Measurements from ENCODE around the gene TAAR2.
"Not testable (repeated sequence)": the region's sequence is repeated elsewhere in the genome, so short reads cannot be mapped to it uniquely, and the experiment has no call there.

The TAAR2 gene

DNA sequence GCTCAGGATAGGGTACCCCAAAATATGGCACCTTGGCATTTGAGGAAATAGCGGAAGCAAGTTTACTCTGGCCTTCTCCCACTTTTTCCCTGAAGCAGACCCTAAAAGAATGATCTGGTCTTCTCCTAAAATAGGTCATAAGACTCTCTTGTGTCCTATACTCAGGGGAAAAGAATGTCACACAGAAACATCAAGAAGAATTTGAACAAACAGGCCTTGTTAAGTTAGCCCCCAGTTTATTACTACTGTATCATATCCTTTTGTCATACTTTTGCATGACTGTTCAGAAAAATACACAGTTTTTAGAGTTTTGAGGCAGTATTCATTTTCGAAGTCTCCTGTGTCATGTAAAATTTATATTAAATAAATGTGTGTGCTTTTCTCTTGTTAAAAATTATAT lies 12.5 kb downstream of the TAAR2 start:
- no peak for DNase-seq

DNA sequence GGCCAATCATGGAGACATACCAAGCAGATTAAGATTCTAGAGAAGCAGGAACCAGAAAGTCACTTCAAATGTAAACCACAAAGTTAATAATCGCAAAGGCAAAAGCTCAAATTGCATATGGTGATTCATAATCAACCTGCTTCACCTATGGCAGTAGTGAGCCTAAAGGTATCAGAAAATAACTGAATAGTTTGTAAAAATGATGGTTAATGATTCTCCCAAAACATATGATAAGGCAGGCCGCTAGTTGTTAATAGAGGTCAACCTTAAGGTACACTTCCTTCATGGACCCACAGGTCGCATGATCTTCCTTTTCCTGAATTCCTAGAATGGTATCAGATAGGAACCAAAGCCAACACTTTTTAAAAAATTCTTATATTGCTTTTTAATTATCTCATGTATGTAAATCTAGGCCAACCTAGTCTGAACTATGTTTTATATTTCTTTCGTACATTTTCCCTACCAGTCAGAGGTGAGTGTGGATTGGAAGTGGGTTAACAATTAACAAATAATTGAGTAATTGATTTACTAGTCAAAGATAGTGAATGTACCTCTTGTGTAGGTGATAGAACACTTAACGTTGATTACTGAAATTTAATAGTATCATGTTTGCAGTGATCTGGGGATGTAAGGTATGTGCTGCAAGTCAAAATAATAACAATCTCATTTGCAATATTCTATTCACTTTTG lies 16.4 kb downstream of the TAAR2 start:
- DNase-seq: no peak

DNA sequence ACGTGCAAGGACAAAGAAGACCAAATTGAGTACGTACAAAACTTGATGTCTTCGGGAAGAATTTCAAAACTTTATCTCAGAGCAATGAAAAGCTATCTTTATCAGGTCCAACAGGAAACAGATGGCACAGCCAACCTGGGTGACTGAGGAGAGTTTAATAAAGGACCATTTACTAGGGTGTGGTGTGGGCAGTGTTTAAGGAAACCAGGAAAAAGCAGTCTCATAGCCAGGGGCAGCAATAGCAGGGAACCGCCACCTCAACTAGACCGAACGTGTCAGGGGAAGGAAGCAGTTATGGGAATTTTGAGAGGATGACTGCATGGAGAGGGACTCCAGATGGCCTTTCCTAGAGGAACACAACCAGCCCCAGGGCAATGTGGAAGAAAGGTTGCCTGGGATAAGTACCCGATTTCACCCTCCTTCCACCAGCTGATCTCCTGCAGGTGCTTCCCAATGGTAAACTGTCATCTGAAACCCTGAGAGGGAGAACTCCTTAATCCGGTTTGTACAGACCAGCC lies 19.4 kb downstream of the TAAR2 start:
- DNase-seq: no peak

DNA sequence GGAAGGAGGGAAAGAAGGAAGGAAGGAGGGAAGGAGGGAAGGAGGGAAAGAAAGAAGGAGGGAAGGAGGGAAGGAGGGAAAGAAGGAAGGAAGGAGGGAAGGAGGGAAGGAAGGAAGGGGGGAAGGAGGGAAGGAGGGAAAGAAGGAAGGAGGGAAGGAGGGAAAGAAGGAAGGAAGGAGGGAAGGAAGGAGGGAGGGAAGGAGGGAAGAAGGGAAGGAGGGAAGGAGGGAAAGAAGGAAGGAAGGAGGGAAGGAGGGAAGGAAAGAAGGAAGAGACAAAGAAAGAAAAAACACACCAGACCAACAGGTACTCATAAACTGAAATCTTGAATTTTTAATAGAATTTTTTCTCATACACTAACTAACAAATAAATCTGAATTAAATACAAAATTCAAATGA lies 23.2 kb downstream of the TAAR2 start:
- DNase-seq: not testable (repeated sequence)

DNA sequence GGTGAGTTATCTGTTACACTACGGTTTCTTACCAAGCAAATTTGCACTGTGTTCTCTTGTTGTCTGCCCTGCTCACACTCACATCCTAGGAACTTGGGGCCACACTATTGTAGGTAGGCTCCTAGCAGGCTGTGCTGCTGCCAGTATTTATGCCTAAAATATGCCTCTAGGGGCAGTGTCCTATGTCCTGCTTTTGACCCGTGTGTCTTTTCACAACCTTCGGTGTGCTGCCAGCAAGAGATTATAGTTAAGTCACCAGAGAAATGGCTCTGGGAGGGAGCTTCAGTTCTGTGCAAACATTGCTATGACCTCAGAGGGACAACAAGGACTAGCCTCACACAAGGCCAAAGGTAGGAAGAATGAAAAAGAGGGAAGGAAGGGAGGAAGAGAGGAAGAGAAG lies 25.6 kb downstream of the TAAR2 start:
- DNase-seq: no peak

DNA sequence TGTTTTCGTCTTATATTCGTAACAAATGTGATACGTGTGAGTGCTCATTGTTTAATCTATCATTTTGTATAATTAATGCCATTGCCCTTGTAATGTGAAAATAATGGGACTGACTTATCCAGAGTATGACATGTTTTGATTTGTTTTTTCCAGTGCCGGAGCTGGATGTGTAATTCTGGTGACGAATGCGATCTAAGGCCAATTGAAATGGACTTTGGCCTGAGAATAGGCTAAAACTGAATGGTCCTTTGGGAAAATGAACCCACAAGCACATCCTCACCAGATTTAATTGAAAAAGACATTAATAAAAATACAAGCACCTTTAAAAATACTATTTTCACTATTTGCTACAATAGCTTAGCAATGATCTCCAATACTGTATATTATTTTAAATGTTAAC lies 27.9 kb downstream of the TAAR2 start:
- no peak for DNase-seq

DNA sequence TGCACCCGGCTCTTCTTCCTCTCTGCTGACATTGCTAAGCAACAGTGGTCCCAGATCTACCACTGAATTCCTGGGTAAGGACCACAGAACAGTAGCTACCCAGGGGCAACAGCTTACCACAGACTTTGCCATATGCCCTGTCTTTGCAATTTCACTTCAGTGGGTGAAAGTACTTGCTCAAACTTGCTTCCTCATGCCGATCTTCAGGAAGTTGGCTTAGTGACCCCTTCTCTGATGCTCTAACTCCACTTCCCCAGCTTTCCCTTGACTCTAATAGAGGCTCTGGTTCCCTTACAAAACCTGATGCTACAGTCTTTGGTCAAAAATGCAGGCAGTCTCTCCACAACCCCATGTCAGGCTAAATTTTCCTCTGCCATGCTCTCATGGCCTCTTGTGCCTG lies 31.2 kb downstream of the TAAR2 start:
- DNase-seq: no peak

DNA sequence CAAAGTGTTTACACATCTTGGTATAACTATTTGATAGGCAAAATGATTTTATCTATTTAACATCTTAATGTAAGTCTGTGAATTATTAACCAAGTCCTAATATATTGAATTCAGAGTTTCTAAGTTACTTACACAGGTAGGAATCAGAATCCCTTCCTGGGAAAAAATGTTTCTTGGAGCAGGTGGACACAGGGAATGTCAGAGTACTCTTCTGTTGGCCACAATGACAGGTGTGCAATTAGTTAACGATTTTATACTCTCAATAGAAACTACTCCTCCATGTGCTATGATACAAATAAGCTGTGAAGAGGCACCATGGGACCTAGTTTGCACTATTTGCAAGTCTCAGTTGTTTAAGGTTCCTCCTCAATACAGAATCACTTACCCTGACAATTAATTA lies 33.7 kb downstream of the TAAR2 start:
- DNase-seq: no peak

DNA sequence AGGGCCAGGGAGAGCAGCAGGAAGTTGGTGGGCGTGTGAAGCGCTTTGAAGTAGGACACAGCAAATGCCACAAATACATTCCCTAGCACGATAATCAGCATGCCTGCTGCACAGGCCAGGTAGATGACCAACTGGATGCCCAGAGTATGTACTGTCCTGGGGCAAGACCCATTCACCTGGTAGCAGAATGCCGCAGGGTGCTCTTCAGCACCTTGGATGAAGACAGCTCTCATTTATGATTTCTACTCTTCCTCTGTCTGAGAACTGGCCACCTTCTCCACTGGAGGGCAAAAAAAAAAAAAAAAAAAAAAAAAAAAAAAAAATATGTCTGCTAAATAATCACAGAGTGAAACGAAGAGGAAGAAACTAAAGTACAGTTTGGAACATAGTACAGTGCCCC lies 34.6 kb downstream of the TAAR2 start, which contains the start of gene TAAR5:
Gene TAAR5 (minus strand): TSS at position 288 of the 400 bp plus-strand sequence. CDS start 55 bp downstream, at position 233.
- DNase-seq: no peak

DNA sequence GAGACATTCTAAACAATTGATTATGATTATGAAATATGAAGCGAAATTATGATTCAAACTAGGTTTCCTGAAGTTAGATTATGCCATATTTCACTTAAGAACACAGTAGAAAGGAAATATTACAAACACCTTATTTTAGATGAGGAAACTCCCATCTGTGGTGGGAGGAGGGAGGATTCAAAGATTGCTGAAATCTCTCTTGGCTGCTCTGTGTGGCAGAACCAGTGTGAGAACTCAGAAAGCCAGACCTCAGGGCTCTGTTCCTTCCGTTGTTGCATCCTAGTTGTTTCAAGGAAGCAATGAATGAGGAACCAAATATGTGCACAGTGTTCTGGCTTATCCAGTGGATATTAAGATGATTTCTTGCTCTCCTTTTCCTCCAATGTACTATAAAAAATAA lies 36.7 kb downstream of the TAAR2 start:
- DNase-seq: no peak

DNA sequence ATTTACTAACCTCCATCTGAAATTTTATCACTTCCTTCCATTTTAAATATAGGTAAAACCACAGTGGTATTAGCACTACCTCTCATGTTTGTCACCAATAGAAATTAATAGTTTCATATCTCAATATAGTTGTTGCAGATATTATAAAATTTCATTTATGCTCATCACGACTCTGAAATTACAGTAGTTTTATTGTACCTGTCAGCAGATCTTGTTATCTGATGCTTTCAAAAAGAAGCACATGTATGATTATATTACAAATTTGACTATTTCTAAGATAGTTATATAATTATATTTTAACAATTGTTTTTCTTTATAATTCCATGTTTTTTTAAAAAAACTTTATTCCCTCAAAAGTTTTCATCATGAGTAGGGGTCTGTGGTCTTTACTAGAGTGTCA lies 39.4 kb downstream of the TAAR2 start:
- DNase-seq: no peak

DNA sequence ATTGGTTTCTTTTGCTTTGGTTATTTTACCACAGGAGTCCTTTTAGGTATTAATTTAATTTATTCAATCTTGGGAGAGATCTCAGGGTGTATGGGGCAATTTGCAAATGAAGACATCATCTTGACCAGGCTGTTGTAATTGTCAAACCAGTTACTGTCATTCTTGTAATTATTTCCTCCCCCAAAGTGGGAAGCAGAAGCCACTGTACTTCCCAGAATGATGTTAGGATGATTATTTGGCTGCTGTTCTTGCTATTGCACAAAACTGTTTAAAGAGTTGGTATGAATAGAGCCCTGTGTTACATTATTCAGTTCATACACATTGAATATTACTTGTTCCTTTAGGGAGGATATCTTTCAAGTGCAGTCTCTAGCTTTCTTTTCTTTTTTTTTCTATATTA lies 52.3 kb downstream of the TAAR2 start:
- DNase-seq: no peak

DNA sequence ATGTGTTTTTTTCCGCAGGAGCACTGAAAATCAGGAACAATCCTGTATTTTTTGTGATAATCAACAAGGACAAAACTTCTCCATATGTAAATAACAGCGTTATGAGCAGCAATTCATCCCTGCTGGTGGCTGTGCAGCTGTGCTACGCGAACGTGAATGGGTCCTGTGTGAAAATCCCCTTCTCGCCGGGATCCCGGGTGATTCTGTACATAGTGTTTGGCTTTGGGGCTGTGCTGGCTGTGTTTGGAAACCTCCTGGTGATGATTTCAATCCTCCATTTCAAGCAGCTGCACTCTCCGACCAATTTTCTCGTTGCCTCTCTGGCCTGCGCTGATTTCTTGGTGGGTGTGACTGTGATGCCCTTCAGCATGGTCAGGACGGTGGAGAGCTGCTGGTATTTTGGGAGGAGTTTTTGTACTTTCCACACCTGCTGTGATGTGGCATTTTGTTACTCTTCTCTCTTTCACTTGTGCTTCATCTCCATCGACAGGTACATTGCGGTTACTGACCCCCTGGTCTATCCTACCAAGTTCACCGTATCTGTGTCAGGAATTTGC lies 53.8 kb downstream of the TAAR2 start, which contains the start of gene TAAR6:
Gene TAAR6 (plus strand): TSS at position 102 of the 557 bp plus-strand sequence. CDS start 0 bp downstream, at position 102.
- DNase-seq: no peak

DNA sequence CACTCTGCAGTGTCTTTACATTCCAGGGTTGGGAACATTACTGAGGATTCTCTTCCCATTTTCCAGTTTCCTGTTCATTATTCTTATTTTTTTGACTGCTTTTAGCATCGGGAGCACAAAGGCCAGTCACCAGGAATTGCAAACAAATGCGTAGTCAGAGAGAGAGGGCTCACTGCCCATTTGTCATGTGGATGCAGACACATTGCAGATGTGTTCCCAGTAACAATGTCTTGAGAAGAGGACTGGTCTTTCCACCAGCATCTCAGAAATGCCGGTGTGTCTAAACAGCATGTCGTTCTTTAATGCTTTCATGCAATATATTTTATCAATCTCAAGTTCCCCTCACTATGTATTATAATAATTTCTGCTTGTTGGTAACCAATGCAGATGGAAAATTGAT lies 54.9 kb downstream of the TAAR2 start:
- no peak for DNase-seq

DNA sequence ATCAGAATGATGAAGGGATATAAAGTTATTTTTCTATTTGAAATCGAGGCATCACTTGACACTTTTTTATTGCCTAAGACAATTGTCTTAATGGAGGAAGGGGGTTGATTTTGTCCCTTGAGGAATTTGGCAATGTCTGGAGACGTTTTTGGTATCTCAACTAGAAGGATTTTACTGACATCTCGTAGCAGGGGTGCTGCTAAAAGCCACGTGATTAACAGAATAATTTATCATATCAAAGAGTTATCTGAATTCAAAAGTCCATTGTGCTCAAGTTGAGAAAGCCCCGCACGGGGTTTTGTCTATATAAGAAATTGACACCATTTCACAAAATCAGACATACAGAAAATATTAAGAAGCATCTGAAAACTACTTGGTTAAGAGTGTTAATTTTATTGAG lies 55.5 kb downstream of the TAAR2 start:
- DNase-seq: no peak

DNA sequence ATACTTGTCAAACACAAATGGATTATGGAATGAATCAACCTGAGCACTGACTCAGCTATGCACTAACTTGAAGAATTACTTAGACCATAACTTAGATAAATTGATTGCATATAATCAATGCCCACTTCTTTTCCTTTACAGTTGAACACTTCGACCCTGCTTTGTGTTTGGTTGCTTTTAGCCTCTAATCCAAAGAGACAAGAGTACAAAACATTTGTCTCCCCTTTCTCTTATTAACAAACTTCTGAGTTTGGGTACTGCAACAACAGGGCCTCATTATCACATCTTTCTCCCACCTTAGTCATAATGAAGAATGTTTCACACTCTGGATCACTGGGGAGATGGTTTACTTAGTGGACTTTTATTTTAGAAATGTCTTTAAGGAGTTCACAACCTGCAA lies 56.5 kb downstream of the TAAR2 start:
- no peak for DNase-seq
